Left ventricle myocardium superior (tissue), 1 donor: ENCODE results near the gene METTL21A. TPM values are rescaled to one million over a fixed set of nuclear protein-coding genes. Genes with fewer than 3 reads are reported as not detected.

Experiments
- ATAC-seq: fragments of 200-7000 bp; cut with Tn5 transposase; one replicate; pipeline ENCODE4 v1.9.1; 2020; ENCODE audit warnings: mild to moderate bottlenecking, moderate library complexity
- DNase-seq: peaks from one replicate; pipeline ENCODE4 v3.0.0-alpha.2; 2020
- intact Hi-C: fragments of 100-400 bp; cut with micrococcal nuclease; formaldehyde crosslinking; loops from one replicate; pipeline ENCODE4 v1.11.0; 2022
- total RNA-seq: library from RNA; stranded (reverse); fragmentation: NEBNext Ultra II Directional; extraction: Animal tissue kit (Norgen Biotek cat#: 25700); gene quantifications from one replicate; pipeline ENCODE4 v1.2.1, GENCODE V29; 2021
- donor health status: DM: no; HTN: yes; CAD: no; lungs with severe emphysema.

The METTL21A gene
- total RNA-seq, 1 donor from 2014 or later: 21.9 TPM

- ATAC-seq (no peak), DNase-seq (no peak)
- intact Hi-C loops: no loop called here
Measured at GRCh38 chr2:207571370-207571769, 53.8 kb downstream of the METTL21A start.

GRCh38 chr2:207567671-207568070 is 57.5 kb downstream of the METTL21A start:
- DNase-seq: no peak
- no peak for ATAC-seq
- intact Hi-C loops: no loop called here

DNA sequence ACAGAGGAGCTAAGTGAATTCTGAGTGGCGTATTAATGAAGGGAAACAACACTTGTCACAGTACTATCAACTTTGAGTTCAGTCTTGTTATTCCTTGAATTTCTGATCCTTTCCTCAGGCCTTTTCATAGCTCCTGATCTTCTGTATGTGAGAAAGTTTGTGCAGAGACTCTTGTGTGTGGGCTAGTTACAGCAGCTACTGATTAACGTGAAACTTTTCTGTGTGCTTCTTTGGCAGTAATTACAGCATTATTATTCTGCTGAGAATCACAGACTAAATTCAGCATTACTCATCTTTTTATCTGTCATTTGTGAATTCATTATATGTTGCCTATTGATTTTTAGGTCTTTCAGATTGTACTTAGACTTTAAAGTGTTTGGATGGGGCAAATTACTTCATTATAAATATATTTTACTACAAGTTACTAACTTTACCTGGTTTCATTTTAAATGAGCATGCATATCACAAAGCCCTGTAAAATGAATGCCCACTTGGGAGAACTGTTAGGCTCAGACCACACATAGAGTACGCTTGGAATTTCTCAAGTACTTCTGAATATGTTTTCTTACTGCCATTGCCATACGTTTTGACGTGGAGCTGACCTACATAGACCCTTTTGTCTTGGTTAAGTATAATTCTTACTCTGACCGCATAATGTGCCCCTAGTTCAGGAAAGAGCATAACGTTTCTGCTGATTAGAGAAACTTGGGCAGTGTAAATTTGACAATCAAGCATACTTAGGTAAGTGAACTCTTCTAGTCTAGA is 59.3 kb downstream of the METTL21A start:
- ATAC-seq (no peak), DNase-seq (no peak)
- intact Hi-C loops: no loop called here

Other genes with a start within 250 kb of the METTL21A start
- 51.0 TPM for gene CREB1, start 95.4 kb downstream of the METTL21A start, total RNA-seq
- gene CCNYL1, start 86.2 kb upstream of the METTL21A start, total RNA-seq: 8.3 TPM
- 4.8 TPM for gene FZD5, start 144.5 kb upstream of the METTL21A start, total RNA-seq